ENCODE results near the gene HTR1E. TPM values are rescaled to one million over a fixed set of nuclear protein-coding genes. Genes with fewer than 3 reads are reported as not detected.

The HTR1E gene
- total RNA-seq, 4 donors from 2014 or later = not detected

- 64% methylated on average over 1 of the region's 1 CpG; no CpG with 5 or more reads in 1 of the 2 donors for WGBS, 2 donors (ENCODE audit: low coverage in 1 of 2)
- Histone ChIP-seq H3K4me1 (peaks cover 0 to 4% (median 0%) of the 10 kb centered on the region in 4 donors), H3K27me3 (peaks cover 32% of the 10 kb centered on the region), H3K27ac (no peak overlapping the region), H3K4me3 (no peak overlapping the region), H3K9me3 (no peaks in the 10 kb centered on the region), H3K36me3 (no peaks in the 10 kb centered on the region)
- no peak for DNase-seq
- intact Hi-C loops (cut with DNase I; ENCODE audit: low total_unique reads) (no loop called here), in situ Hi-C loops (cut with MboI; ENCODE audit: low pct_ligation_motif_present in 1 of 4, low pct_unique_long_range_greater_than_20kb in 1 of 4, low sequenced_read_pairs in 3 of 4) (no loop called here)
- TF ChIP-seq POLR2AphosphoS5 (IDR thresholded peaks at IDR 0.05) (no peak), CTCF (IDR thresholded peaks at IDR 0.05) (no peak), EP300 (IDR thresholded peaks at IDR 0.05; ENCODE audit: low read depth) (no peak), POLR2A (IDR thresholded peaks at IDR 0.05) (no peak)
Measured at GRCh38 chr6:86934365-86934764, 3.0 kb upstream of the HTR1E start.

DNA sequence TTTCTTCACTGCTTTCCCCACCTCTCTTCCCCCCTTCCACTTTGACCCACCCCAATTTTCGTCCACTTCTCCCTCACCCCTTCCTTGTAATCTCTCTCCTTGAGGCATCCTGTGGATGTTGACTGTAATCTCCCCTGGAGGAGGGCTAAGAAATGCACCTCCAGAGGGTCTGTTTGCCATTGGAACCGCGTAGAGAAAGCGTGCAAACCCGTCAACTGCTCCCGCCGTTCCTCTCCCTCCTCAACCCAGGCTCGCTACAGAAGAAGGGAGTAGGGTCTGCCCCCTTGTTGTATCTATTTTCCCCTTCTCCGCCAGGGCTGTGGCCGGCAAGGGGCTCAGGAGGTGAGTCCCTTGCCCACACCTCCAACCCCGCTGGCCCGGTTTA lies 502 bp upstream of the HTR1E start:
- 0 to 17% methylated on average over 1 to 12 of the region's 12 CpGs for WGBS, 2 donors (ENCODE audit: low coverage in 1 of 2)
- no peaks in the 10 kb centered on the region for H3K36me3 ChIP-seq
- H3K27ac ChIP-seq = no peak overlapping the region
- H3K4me3 ChIP-seq = peak overlapping the region in 1 of 4 donors; percentile 18
- intact Hi-C loops (cut with DNase I; ENCODE audit: low total_unique reads) (no loop called here), in situ Hi-C loops (cut with MboI; ENCODE audit: low pct_ligation_motif_present in 1 of 4, low pct_unique_long_range_greater_than_20kb in 1 of 4, low sequenced_read_pairs in 3 of 4) (no loop called here)
- H3K27me3 ChIP-seq = peaks cover 32% of the 10 kb centered on the region
- peaks cover 0 to 4% (median 0%) of the 10 kb centered on the region in 4 donors for H3K4me1 ChIP-seq
- no peaks in the 10 kb centered on the region for H3K9me3 ChIP-seq
- TF ChIP-seq CTCF (IDR thresholded peaks at IDR 0.05) (no peak), POLR2A (IDR thresholded peaks at IDR 0.05) (no peak), EP300 (IDR thresholded peaks at IDR 0.05; ENCODE audit: low read depth) (no peak), POLR2AphosphoS5 (IDR thresholded peaks at IDR 0.05) (no peak)
- no peak for DNase-seq

DNA sequence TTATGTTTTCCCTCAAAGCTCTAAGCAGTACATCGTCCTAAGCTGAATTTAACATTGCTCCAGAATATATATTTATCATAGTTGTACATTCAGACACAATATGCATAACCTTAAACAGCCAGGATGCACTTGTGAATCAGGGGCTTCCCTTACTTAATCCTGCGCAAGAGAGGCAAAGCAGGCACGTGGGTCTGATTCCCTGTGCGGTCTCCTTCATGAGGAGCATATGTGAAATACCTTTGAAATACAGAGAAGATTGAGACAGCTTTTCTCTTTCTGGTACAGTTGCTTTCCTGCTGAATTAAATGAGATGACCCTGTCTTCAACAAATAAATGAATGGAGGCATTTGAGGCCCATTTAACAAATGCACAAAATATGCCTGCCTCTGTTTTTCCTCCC lies 1.5 kb downstream of the HTR1E start:
- in situ Hi-C loops (cut with MboI; ENCODE audit: low pct_ligation_motif_present in 1 of 4, low pct_unique_long_range_greater_than_20kb in 1 of 4, low sequenced_read_pairs in 3 of 4) (no loop called here), intact Hi-C loops (cut with DNase I; ENCODE audit: low total_unique reads) (no loop called here)
- Histone ChIP-seq H3K9me3 (no peaks in the 10 kb centered on the region), H3K4me3 (no peak overlapping the region), H3K36me3 (no peaks in the 10 kb centered on the region), H3K27me3 (peaks cover 32% of the 10 kb centered on the region), H3K27ac (no peak overlapping the region), H3K4me1 (peaks cover 0 to 4% (median 0%) of the 10 kb centered on the region in 4 donors)
- WGBS, 2 donors (ENCODE audit: low coverage in 1 of 2) = 77 to 87% methylated on average over 3 to 4 of the region's 4 CpGs
- TF ChIP-seq EP300 (IDR thresholded peaks at IDR 0.05; ENCODE audit: low read depth) = no peak
- TF ChIP-seq CTCF (IDR thresholded peaks at IDR 0.05) = no peak
- no peak for TF ChIP-seq POLR2AphosphoS5 (IDR thresholded peaks at IDR 0.05)
- no peak for TF ChIP-seq POLR2A (IDR thresholded peaks at IDR 0.05)
- no peak for DNase-seq

- no peak overlapping the region for H3K27ac ChIP-seq
- 76% methylated on average over 1 of the region's 1 CpG; no CpG with 5 or more reads in 1 of the 2 donors for WGBS, 2 donors (ENCODE audit: low coverage in 1 of 2)
- H3K4me1 ChIP-seq = peaks cover 0 to 4% (median 0%) of the 10 kb centered on the region in 4 donors
- no peak for TF ChIP-seq EP300 (IDR thresholded peaks at IDR 0.05; ENCODE audit: low read depth)
- no peak for TF ChIP-seq POLR2AphosphoS5 (IDR thresholded peaks at IDR 0.05)
- no peak for TF ChIP-seq POLR2A (IDR thresholded peaks at IDR 0.05)
- no peak for TF ChIP-seq CTCF (IDR thresholded peaks at IDR 0.05)
- peaks cover 25% of the 10 kb centered on the region for H3K27me3 ChIP-seq
- H3K9me3 ChIP-seq = no peaks in the 10 kb centered on the region
- no peak overlapping the region for H3K4me3 ChIP-seq
- DNase-seq = no peak
- in situ Hi-C loops (cut with MboI; ENCODE audit: low pct_ligation_motif_present in 1 of 4, low pct_unique_long_range_greater_than_20kb in 1 of 4, low sequenced_read_pairs in 3 of 4) (no loop called here), intact Hi-C loops (cut with DNase I; ENCODE audit: low total_unique reads) (no loop called here)
- no peaks in the 10 kb centered on the region for H3K36me3 ChIP-seq
Measured at GRCh38 chr6:86941461-86941860, 4.1 kb downstream of the HTR1E start.
